Measurements from ENCODE around the gene LRP3.
A peak's percentile ranks its signal among the peaks of the same experiment; 100 is the strongest.

LRP3 gene

GRCh38 chr19:33249740-33250366 lies 55.7 kb downstream of the LRP3 start:
- H2BK5ac ChIP-seq (ENCODE audit: low read length), result no peak overlapping the region
- no CpG with 5 or more reads among the region's 3 CpGs for WGBS, 2 donors (ENCODE audit: extremely low coverage in 2 of 2, insufficient read length in 2 of 2, insufficient replicate concordance in 1 of 2)
- no peaks in the 10 kb centered on the region for H3K36me3 ChIP-seq (replicated peaks in 1 of 2; ENCODE audit: control insufficient read depth in 2 of 2, insufficient read depth in 2 of 2, low read length in 2 of 2)
- H4K91ac ChIP-seq (ENCODE audit: low read depth, low read length, poor library complexity), result no peak overlapping the region
- no peak overlapping the region for H3K23ac ChIP-seq (ENCODE audit: low read depth, low read length, poor library complexity)
- H2AFZ ChIP-seq (ENCODE audit: low read length), result no peak overlapping the region
- no peak overlapping the region for H2BK15ac ChIP-seq (ENCODE audit: low read length)
- H3K4me2 ChIP-seq (ENCODE audit: insufficient read depth, low read length, poor library complexity, severe bottlenecking), result no peak overlapping the region
- no peak overlapping the region for H2AK5ac ChIP-seq (ENCODE audit: low read depth, low read length)
- H2BK120ac ChIP-seq (ENCODE audit: low read depth, low read length), result no peak overlapping the region
- no peak overlapping the region for H3K4ac ChIP-seq (ENCODE audit: low read length)
- peaks cover 0 to 3% (median 0%) of the 10 kb centered on the region in 3 experiments for H3K27me3 ChIP-seq (ENCODE audit: control insufficient read depth in 3 of 3, insufficient read depth in 3 of 3, low read depth in 1 of 3, low read length in 3 of 3)
- no peak for DNase-seq (ENCODE audit: low spot score)
- H3K14ac ChIP-seq (ENCODE audit: low read length), result no peak overlapping the region
- peaks cover 0 to 4% of the 10 kb centered on the region in 2 donors for H3K4me1 ChIP-seq (ENCODE audit: control insufficient read depth in 2 of 2, insufficient read depth in 1 of 2, low read depth in 1 of 2, low read length in 2 of 2)
- H4K8ac ChIP-seq (ENCODE audit: low read depth, low read length), result no peak overlapping the region
- H3K27ac ChIP-seq (replicated peaks; ENCODE audit: low read length), result no peak overlapping the region
- H3K4me3 ChIP-seq (ENCODE audit: low read length in 2 of 2), result peak overlapping the region in 1 of 2 donors; percentile 68
- no peak overlapping the region for H2BK12ac ChIP-seq (ENCODE audit: low read length)
- H3K18ac ChIP-seq (ENCODE audit: low read length), result no peak overlapping the region
- H3K9ac ChIP-seq (ENCODE audit: low read depth, low read length, poor library complexity), result no peak overlapping the region
- H3K9me3 ChIP-seq (replicated peaks in 1 of 2; ENCODE audit: control insufficient read depth in 2 of 2, insufficient read depth in 1 of 2, low read depth in 1 of 2, low read length in 2 of 2), result peaks cover 12 to 14% of the 10 kb centered on the region in 2 donors
- peaks cover 2% of the 10 kb centered on the region for H3K79me1 ChIP-seq (ENCODE audit: low read depth, low read length)

- Histone ChIP-seq H2BK12ac (ENCODE audit: low read length) (no peak overlapping the region), H3K9ac (ENCODE audit: low read depth, low read length, poor library complexity) (no peak overlapping the region), H3K4me2 (ENCODE audit: insufficient read depth, low read length, poor library complexity, severe bottlenecking) (no peak overlapping the region), H2BK120ac (ENCODE audit: low read depth, low read length) (no peak overlapping the region), H3K27ac (replicated peaks; ENCODE audit: low read length) (no peak overlapping the region), H2AFZ (ENCODE audit: low read length) (no peak overlapping the region), H3K36me3 (replicated peaks in 1 of 2; ENCODE audit: control insufficient read depth in 2 of 2, insufficient read depth in 2 of 2, low read length in 2 of 2) (no peaks in the 10 kb centered on the region), H3K9me3 (replicated peaks in 1 of 2; ENCODE audit: control insufficient read depth in 2 of 2, insufficient read depth in 1 of 2, low read depth in 1 of 2, low read length in 2 of 2) (peaks cover 7 to 11% of the 10 kb centered on the region in 2 donors), H4K91ac (ENCODE audit: low read depth, low read length, poor library complexity) (peak overlapping the region; percentile 88), H2AK5ac (ENCODE audit: low read depth, low read length) (peak overlapping the region; percentile 69), H3K4me1 (ENCODE audit: control insufficient read depth in 2 of 2, insufficient read depth in 1 of 2, low read depth in 1 of 2, low read length in 2 of 2) (peaks cover 0 to 4% of the 10 kb centered on the region in 2 donors), H3K23ac (ENCODE audit: low read depth, low read length, poor library complexity) (peak overlapping the region; percentile 87), H3K4me3 (ENCODE audit: low read length in 2 of 2) (peak overlapping the region in 1 of 2 donors; percentile 68), H3K14ac (ENCODE audit: low read length) (peak overlapping the region; percentile 73), H2BK5ac (ENCODE audit: low read length) (peak overlapping the region; percentile 75), H4K8ac (ENCODE audit: low read depth, low read length) (peak overlapping the region; percentile 20), H3K4ac (ENCODE audit: low read length) (no peak overlapping the region), H2BK15ac (ENCODE audit: low read length) (peak overlapping the region; percentile 15), H3K18ac (ENCODE audit: low read length) (peak overlapping the region; percentile 59), H3K79me1 (ENCODE audit: low read depth, low read length) (peaks cover 2% of the 10 kb centered on the region), H3K27me3 (ENCODE audit: control insufficient read depth in 3 of 3, insufficient read depth in 3 of 3, low read depth in 1 of 3, low read length in 3 of 3) (no peaks in the 10 kb centered on the region)
- DNase-seq (ENCODE audit: low spot score), result no peak
- no CpG with 5 or more reads among the region's 1 CpG for WGBS, 2 donors (ENCODE audit: extremely low coverage in 2 of 2, insufficient read length in 2 of 2, insufficient replicate concordance in 1 of 2)
Observed at GRCh38 chr19:33250500-33250899, 56.4 kb downstream of the LRP3 start.

- Histone ChIP-seq H3K27ac (replicated peaks; ENCODE audit: low read length) (no peak overlapping the region), H3K18ac (ENCODE audit: low read length) (peak overlapping the region; percentile 74), H3K36me3 (replicated peaks in 1 of 2; ENCODE audit: control insufficient read depth in 2 of 2, insufficient read depth in 2 of 2, low read length in 2 of 2) (no peaks in the 10 kb centered on the region), H3K9me3 (replicated peaks in 1 of 2; ENCODE audit: control insufficient read depth in 2 of 2, insufficient read depth in 1 of 2, low read depth in 1 of 2, low read length in 2 of 2) (peaks cover 2 to 8% of the 10 kb centered on the region in 2 donors), H2BK5ac (ENCODE audit: low read length) (peak overlapping the region; percentile 75), H4K91ac (ENCODE audit: low read depth, low read length, poor library complexity) (no peak overlapping the region), H3K14ac (ENCODE audit: low read length) (peak overlapping the region; percentile 73), H3K4me1 (ENCODE audit: control insufficient read depth in 2 of 2, insufficient read depth in 1 of 2, low read depth in 1 of 2, low read length in 2 of 2) (peaks cover 0 to 4% of the 10 kb centered on the region in 2 donors), H3K4me3 (ENCODE audit: low read length in 2 of 2) (no peak overlapping the region), H4K8ac (ENCODE audit: low read depth, low read length) (no peak overlapping the region), H3K9ac (ENCODE audit: low read depth, low read length, poor library complexity) (no peak overlapping the region), H3K27me3 (ENCODE audit: control insufficient read depth in 3 of 3, insufficient read depth in 3 of 3, low read depth in 1 of 3, low read length in 3 of 3) (no peaks in the 10 kb centered on the region), H2AK5ac (ENCODE audit: low read depth, low read length) (peak overlapping the region; percentile 69), H3K79me1 (ENCODE audit: low read depth, low read length) (peaks cover 2% of the 10 kb centered on the region), H3K4me2 (ENCODE audit: insufficient read depth, low read length, poor library complexity, severe bottlenecking) (no peak overlapping the region), H2BK15ac (ENCODE audit: low read length) (peak overlapping the region; percentile 15), H2AFZ (ENCODE audit: low read length) (no peak overlapping the region), H3K23ac (ENCODE audit: low read depth, low read length, poor library complexity) (peak overlapping the region; percentile 45), H3K4ac (ENCODE audit: low read length) (no peak overlapping the region), H2BK120ac (ENCODE audit: low read depth, low read length) (no peak overlapping the region), H2BK12ac (ENCODE audit: low read length) (no peak overlapping the region)
- no CpG with 5 or more reads among the region's 12 CpGs for WGBS, 2 donors (ENCODE audit: extremely low coverage in 2 of 2, insufficient read length in 2 of 2, insufficient replicate concordance in 1 of 2)
- no peak for DNase-seq (ENCODE audit: low spot score)
Observed at GRCh38 chr19:33251076-33251475, 56.9 kb downstream of the LRP3 start.

- no peak overlapping the region for H2AFZ ChIP-seq (ENCODE audit: low read length)
- H3K4me1 ChIP-seq (ENCODE audit: control insufficient read depth in 2 of 2, insufficient read depth in 1 of 2, low read depth in 1 of 2, low read length in 2 of 2), result peaks cover 0 to 4% of the 10 kb centered on the region in 2 donors
- no peak overlapping the region for H2BK120ac ChIP-seq (ENCODE audit: low read depth, low read length)
- H3K14ac ChIP-seq (ENCODE audit: low read length), result no peak overlapping the region
- H3K4me3 ChIP-seq (ENCODE audit: low read length in 2 of 2), result no peak overlapping the region
- peak overlapping the region; percentile 29 for H3K18ac ChIP-seq (ENCODE audit: low read length)
- H3K9ac ChIP-seq (ENCODE audit: low read depth, low read length, poor library complexity), result no peak overlapping the region
- H3K23ac ChIP-seq (ENCODE audit: low read depth, low read length, poor library complexity), result peak overlapping the region; percentile 45
- no peak overlapping the region for H4K8ac ChIP-seq (ENCODE audit: low read depth, low read length)
- no peak overlapping the region for H2AK5ac ChIP-seq (ENCODE audit: low read depth, low read length)
- H2BK15ac ChIP-seq (ENCODE audit: low read length), result no peak overlapping the region
- DNase-seq (ENCODE audit: low spot score), result no peak
- H3K4ac ChIP-seq (ENCODE audit: low read length), result no peak overlapping the region
- H3K9me3 ChIP-seq (replicated peaks in 1 of 2; ENCODE audit: control insufficient read depth in 2 of 2, insufficient read depth in 1 of 2, low read depth in 1 of 2, low read length in 2 of 2), result peaks cover 0 to 6% of the 10 kb centered on the region in 2 donors
- H2BK5ac ChIP-seq (ENCODE audit: low read length), result peak overlapping the region; percentile 75
- H2BK12ac ChIP-seq (ENCODE audit: low read length), result no peak overlapping the region
- H3K4me2 ChIP-seq (ENCODE audit: insufficient read depth, low read length, poor library complexity, severe bottlenecking), result no peak overlapping the region
- no peak overlapping the region for H3K27ac ChIP-seq (replicated peaks; ENCODE audit: low read length)
- H3K36me3 ChIP-seq (replicated peaks in 1 of 2; ENCODE audit: control insufficient read depth in 2 of 2, insufficient read depth in 2 of 2, low read length in 2 of 2), result no peaks in the 10 kb centered on the region
- H3K27me3 ChIP-seq (ENCODE audit: control insufficient read depth in 3 of 3, insufficient read depth in 3 of 3, low read depth in 1 of 3, low read length in 3 of 3), result no peaks in the 10 kb centered on the region
- WGBS, 2 donors (ENCODE audit: extremely low coverage in 2 of 2, insufficient read length in 2 of 2, insufficient replicate concordance in 1 of 2), result no CpG with 5 or more reads among the region's 17 CpGs
- H4K91ac ChIP-seq (ENCODE audit: low read depth, low read length, poor library complexity), result no peak overlapping the region
- peaks cover 2% of the 10 kb centered on the region for H3K79me1 ChIP-seq (ENCODE audit: low read depth, low read length)
Observed at GRCh38 chr19:33251526-33252090, 57.5 kb downstream of the LRP3 start.
